NT2/D1 (cell line): ENCODE data around the gene LURAP1L.

Experiments used
- YY1 ChIP-seq: IDR thresholded peaks from 2 replicates; pipeline ENCODE4 v1.6.1; 2011; ENCODE audit not compliant: insufficient read length, insufficient read depth
- ZNF274 ChIP-seq: IDR thresholded peaks from 2 replicates; pipeline ENCODE4 v1.6.1; 2011; ENCODE audit warnings: mild to moderate bottlenecking, low read depth, low read length

DNA sequence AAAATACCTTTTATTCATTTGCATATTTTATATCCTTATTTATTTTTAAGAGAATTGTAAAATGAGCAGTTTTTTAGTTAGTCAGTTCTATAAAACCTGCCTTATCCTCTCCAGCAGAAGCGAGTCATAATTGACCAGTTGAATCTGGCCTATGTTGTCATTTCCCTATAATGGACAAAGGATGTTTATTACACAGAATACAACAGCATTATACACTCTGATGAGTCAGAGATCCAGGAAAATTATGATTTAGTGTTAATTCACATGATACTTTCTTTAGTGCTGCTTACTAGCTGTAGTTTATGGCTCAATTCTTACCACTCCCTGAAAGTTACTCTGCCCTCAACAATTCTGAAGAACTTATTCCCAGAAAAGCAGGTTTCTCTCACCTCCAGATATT is 26.8 kb upstream of the LURAP1L start:
- no peak for TF ChIP-seq YY1
- TF ChIP-seq ZNF274 = no peak
